GM18498 (cell line): Measurements from ENCODE around the gene GPR146.
"Not testable (repeated sequence)": the region's sequence is repeated elsewhere in the genome, so short reads cannot be mapped to it uniquely, and the experiment has no call there.

Experiments used
- ATAC-seq: cut with Tn5 transposase; IDR thresholded peaks from one replicate; pipeline ENCODE4 v1.9.1; 2021; ENCODE audit warnings: mild to moderate bottlenecking, moderate library complexity; ENCODE audit not compliant: unreplicated experiment

GPR146 gene, protein sequence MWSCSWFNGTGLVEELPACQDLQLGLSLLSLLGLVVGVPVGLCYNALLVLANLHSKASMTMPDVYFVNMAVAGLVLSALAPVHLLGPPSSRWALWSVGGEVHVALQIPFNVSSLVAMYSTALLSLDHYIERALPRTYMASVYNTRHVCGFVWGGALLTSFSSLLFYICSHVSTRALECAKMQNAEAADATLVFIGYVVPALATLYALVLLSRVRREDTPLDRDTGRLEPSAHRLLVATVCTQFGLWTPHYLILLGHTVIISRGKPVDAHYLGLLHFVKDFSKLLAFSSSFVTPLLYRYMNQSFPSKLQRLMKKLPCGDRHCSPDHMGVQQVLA

GRCh38 chr7:1044189-1045068 is at the start of gene GPR146:
GPR146 (plus strand) TSS chr7:1044546; CDS start chr7:1057516, 12,970 bp downstream.
- ATAC-seq, result peak; percentile 91

GRCh38 chr7:994592-995308 is 49.6 kb upstream of the GPR146 start:
- no peak for ATAC-seq

DNA sequence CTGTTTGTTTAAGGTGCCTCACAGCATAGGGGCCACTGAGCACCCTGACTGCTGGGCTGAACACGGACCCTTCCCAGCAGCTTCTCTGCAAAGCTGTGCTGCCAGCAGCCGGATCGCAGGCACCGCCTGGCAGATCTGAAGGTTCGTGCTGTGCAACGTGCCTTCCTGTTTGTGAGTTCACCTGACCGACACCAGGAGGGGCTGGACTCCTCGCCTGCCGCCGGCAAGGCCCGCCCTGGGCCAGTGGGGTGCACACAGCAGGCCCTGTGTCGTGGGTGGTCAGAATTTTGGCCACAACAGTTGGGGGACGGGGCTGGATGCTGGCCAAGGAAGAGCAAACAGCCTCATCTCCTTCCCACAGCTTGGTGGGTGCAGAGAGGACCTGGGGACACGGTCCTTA is 48.8 kb upstream of the GPR146 start:
- no peak for ATAC-seq

GRCh38 chr7:996079-996872 is 48.1 kb upstream of the GPR146 start:
- ATAC-seq, result no peak

DNA sequence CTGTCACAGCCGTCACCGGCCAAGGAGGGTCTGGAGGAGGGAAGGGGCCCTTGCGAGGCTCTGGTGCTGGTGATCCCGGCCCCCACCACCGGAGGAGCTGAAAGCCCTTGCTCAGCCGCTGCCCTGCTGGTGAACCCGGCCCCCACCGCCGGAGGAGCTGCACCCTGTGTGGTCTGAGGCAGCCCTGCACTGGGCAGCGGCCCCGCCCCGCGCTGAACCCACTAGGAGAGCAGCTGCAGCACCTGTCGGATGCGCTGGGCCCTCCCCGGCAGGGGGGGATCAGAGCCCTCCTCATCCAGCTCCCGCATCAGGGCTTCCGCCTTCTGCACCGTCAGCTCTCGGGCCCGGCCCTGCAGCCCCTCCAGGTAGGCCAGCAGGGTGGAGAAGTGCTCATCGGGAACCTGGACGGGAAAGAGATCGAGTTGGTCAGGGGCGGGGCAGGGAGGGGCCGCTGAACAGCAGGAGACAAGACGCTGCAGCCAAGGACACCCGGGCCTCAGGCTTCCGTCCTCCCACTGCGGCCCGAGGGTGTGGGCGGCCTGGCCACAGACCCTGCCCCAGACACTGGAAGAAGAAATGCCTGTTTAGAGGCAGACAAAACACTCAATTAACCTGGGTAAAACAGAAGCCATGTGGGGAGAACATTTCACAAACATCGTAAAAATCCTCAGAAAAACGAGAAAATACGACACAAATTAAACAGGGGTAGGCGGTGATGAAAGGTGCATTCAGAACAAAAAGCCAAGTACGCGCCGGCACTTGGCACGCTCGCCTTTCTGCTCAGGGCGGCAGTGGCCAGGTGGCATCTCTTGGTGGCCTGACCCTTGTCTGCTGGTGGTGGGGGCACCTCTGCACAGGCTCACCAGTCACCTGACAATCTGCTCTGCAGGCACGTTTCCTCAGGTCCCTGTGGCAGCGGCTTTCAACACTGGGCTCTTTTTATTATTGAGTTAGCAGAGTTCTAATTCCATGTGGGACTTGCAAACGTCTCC is 46.6 kb upstream of the GPR146 start:
- no peak for ATAC-seq

- ATAC-seq, result no peak
Measured at GRCh38 chr7:999149-999879, 45.0 kb upstream of the GPR146 start.

DNA sequence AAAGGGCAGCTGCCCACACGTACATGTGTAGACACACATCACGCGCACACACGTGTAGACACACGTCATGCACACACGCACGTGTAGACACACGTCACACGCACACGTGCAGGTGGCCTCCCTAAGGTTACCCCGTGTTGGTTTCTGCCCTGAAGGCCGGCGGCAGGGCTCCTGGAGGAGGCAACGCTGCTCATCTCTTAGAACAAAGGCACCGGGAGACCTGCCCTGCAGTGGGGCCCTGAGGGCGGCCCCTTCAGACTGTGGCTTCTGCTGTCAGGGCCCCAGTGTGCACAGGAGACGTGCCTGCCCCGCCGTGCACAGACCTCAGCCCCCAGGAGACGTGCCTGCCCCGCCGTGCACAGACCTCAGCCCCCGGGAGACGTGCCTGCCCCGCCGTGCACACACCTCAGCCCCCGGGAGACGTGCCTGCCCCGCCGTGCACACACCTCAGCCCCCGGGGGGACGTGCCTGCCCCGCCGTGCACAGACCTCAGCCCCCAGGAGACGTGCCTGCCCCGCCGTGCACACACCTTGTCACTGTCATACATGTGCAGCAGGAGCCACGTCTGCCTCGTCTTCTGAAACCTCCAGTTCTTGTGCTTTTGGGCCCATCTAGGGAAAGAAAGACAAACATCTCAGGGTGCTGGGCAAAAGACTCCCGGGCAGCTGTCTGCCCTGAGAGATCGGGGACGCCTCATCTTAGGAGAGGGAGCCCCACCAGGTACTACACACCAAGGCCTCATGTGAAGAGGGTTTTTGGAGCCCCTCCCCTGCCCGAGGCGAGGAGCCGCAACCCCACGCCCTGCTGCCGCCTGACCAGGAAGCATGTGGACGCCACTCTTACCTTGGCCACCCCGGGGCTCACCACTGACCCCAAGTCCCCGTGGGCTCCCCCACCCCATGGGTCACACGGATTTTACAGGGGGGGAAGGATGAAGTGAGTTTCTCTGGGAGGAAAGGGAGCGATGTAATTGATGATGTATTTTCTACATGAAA is 44.1 kb upstream of the GPR146 start:
- ATAC-seq, result no peak

- ATAC-seq, result not testable (repeated sequence)
Measured at GRCh38 chr7:1001069-1001770, 43.1 kb upstream of the GPR146 start.

- ATAC-seq, result not testable (repeated sequence)
Measured at GRCh38 chr7:1002026-1002425, 42.3 kb upstream of the GPR146 start.

DNA sequence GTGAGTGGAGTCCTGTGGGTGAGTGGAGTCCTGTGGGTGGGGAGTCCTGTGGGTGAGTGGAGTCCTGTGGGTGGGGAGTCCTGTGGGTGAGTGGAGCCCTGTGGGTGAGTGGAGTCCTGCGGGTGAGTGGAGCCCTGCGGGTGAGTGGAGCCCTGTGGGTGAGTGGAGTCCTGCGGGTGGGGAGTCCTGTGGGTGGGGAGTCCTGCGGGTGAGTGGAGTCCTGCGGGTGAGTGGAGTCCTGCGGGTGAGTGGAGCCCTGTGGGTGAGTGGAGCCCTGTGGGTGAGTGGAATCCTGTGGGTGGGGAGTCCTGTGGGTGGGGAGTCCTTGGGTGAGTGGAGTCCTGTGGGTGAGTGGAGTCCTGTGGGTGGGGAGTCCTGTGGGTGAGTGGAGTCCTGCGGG is 41.9 kb upstream of the GPR146 start:
- ATAC-seq, result not testable (repeated sequence)

DNA sequence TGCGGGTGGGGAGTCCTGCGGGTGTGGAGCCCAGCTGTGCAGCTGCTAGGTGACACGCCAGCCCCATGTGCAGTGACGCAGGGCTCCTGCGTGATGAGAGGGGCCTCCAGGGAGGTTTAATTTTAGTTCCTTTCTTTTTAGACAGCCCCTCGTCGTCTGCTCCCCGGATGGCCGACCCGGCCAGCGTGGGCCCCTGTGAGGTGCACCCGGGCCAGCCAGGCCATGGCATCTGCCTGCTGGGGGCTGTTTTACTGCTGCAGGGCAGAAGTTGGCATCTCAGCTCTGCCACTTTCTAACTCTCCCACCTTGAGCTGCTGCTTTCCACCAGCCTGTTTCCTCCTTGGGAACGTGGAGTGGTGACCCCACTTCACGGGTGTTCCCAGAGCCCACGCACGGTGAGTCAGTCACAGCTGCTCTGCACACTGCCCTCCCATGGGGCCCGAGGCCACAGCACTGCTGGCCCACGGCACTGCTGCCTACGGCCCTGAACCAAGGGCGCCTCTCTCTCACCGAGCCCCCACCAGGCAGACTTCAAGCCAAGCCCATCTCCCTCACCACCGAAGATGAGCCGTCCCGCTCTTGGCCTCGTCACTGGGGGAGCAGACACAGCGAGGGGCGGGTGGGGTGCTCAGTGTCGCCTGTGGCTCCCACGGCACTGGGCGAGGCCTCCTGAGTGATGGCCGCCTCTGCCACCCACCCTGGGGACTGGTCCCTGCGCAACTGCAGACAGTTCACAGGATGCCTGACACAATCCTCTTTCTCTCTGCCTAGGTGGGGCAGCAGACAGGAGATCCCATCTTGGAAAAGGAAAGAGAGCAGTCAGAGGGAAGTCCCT is 40.1 kb upstream of the GPR146 start:
- ATAC-seq, result no peak

DNA sequence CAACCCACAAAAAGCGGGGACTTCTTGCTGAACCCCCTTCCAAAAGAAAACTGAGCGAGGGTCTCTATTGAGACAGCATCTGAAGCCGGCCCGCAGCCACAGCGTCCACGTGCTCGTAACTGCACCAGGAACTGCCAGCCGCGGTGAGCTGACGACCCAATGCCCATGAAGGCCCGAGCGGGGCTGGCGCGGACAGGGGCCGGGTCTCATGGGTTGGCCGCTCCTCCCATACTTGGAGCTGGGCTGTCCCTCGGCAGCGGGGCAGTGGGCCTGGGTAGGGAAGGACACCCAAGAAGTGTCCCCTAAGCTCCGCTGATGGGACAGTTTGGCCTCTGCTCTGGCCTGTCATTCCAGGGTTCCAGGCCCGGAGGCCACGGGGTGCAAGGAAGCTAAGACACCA is 39.0 kb upstream of the GPR146 start:
- ATAC-seq, result no peak

DNA sequence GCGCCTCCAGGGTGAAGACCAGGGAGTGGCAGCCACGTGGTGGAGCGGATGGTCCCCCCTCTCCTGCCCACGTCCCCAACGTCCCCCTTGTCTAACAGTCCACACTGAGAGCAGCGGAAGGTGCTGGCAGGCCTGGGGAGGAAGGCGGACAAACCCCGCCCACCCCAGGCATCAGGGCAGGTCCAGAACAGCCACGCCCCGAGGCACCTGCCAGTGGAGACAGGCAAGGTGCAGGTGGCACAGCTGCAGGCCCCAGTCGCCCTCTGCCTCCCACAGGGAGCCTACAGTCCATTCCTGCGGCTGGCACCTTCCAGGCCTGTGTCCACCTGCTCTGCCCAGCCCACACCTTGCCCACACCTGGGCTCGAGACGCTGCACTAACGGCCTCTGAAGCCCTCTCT is 36.4 kb upstream of the GPR146 start:
- no peak for ATAC-seq

DNA sequence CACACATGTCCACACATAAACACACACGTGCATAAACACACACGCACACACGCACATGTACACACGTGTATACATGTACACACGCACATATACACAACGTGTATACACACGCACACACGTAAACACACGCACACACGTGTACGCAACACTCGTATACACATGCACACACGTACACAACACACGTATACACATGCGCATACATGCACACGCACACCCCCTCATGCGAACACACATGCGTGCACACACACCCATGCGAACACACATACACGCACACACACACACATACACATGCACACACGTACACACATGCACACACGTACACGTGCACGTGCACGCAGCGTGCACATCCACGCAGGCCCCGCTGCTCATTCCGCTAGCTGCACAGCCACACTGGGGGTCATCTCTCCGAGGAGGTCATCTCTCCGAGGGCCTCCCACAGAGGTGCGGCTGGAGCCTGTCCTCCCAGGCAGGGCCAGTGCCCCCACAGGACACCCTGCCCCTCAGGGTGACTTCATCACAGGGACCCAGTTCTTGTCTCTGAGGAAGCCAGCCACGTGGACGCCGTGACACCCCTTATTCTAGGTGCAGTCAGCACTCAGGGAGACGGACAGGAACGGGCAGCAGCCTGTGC is 35.5 kb upstream of the GPR146 start:
- no peak for ATAC-seq

DNA sequence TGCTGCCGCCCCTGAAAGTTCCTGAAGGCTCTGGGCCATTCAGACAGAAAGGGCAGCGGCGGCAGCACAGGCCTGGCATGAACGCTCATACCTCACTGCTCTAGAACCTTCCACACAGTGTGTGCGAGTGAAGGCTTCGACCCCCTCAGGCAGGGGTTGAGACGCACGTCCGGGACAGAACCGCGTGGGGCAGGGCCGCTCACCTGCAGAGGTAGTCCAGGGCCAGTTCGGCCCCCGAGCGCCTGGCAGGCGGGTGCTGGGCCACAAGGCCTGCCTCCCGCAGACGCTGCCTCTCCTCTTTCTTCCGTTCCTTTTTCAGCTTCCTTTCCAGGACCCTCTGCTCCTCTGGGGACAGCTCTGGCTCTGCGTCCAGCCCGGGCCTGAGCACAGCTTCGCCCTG is 34.6 kb upstream of the GPR146 start:
- no peak for ATAC-seq

DNA sequence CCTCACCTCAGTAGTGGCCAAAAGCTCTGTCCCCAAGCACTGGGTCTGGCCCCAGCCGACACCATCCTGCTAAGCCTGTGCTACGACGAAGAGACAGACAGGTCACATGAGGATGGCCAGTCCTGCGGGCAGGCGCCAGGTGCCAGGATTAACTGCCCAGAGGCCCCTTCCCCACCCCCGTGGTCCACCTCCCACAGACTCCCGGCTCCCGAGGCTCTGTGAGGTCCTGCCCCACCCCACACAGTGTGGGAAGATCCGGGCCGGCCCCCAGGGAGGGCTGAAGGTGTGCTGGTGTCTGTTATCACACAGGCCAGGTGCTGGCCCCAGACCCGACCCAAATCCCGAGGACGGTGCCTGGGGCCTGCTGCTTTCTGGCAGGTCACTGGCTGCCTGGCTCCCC is 34.1 kb upstream of the GPR146 start:
- ATAC-seq, result no peak
